K562 (cell line): ENCODE results near the gene WDCP. TPM values are rescaled to one million over a fixed set of nuclear protein-coding genes. Genes with fewer than 3 reads are reported as not detected.

Source experiments
- BDP1 ChIP-seq: IDR thresholded peaks from 3 replicates; pipeline ENCODE4 v1.6.1; 2011; ENCODE audit not compliant: insufficient read length, insufficient read depth
- BHLHE40 ChIP-seq: IDR thresholded peaks from 2 replicates; pipeline ENCODE4 v1.6.1; 2011; ENCODE audit warnings: low read length, improper control_type of control experiment
- CC2D1A ChIP-seq: fragments of 450-650 bp; IDR thresholded peaks from 2 replicates; pipeline ENCODE4 v1.6.1; 2017; ENCODE audit warnings: mild to moderate bottlenecking
- DMBX1 ChIP-seq: fragments of 250-450 bp; sonication (Bioruptor Pico); IDR thresholded peaks from 2 replicates; pipeline ENCODE4 v1.8.0; 2022; ENCODE audit warnings: inconsistent platforms, mild to moderate bottlenecking, moderate library complexity, borderline replicate concordance
- FIP1L1 ChIP-seq: fragments of 200-400 bp; formaldehyde crosslinking; IDR thresholded peaks from 2 replicates; pipeline ENCODE4 v1.6.1; 2018; ENCODE audit warnings: mild to moderate bottlenecking, low read depth, low read length; ENCODE audit not compliant: poor library complexity, severe bottlenecking
- FOSL1 ChIP-seq: fragments of 200-800 bp; sonication (Bioruptor generic); conservative IDR thresholded peaks from 2 replicates; pipeline ENCODE4 v1.6.1; 2016; ENCODE audit warnings: missing genetic modification characterization, missing compliant biosample characterization
- FOXO4 ChIP-seq: fragments of 450-650 bp; formaldehyde crosslinking; IDR thresholded peaks from 2 replicates; pipeline ENCODE4 v1.4.0; 2020; ENCODE audit warnings: mild to moderate bottlenecking, moderate library complexity
- GTF2F1 ChIP-seq: IDR thresholded peaks from 2 replicates; pipeline ENCODE4 v1.6.1; 2011; ENCODE audit warnings: low read depth, low read length, improper control_type of control experiment
- HBP1 ChIP-seq: fragments of 450-650 bp; formaldehyde crosslinking; IDR thresholded peaks from 2 replicates; pipeline ENCODE4 v1.4.0; 2022; ENCODE audit warnings: missing genetic modification characterization
- NR4A1 ChIP-seq, 2 experiments: fragments of 250-450 bp in 1 of 2; fragments of 450-650 bp in 1 of 2; sonication (Bioruptor Pico) in 1 of 2; IDR thresholded peaks; 2 replicates each; pipeline versions ENCODE4 v1.4.0 to v1.6.1; 2016 to 2020; ENCODE audit warnings: mild to moderate bottlenecking in 2 of 2, missing compliant biosample characterization in 1 of 2, missing genetic modification characterization in 1 of 2, moderate library complexity in 1 of 2
- OTX1 ChIP-seq: fragments of 450-650 bp; formaldehyde crosslinking; IDR thresholded peaks from 2 replicates; pipeline ENCODE4 v1.4.0; 2022; ENCODE audit warnings: mild to moderate bottlenecking
- PRDM10 ChIP-seq: fragments of 450-650 bp; IDR thresholded peaks from 2 replicates; pipeline ENCODE4 v1.6.1; 2018; ENCODE audit not compliant: partially characterized antibody
- SIRT6 ChIP-seq: IDR thresholded peaks from one replicate; pipeline ENCODE4 v1.6.1; 2012; ENCODE audit warnings: low read depth, mild to moderate bottlenecking, control low read depth, inconsistent platforms, low read length, moderate library complexity
- SRSF7 ChIP-seq: fragments of 200-400 bp; formaldehyde crosslinking; optimal IDR thresholded peaks from 2 replicates; pipeline ENCODE3; 2017; ENCODE audit warnings: mild to moderate bottlenecking, low read depth, low read length
- STAG1 ChIP-seq: sonication (generic); formaldehyde crosslinking; IDR thresholded peaks from 2 replicates; pipeline ENCODE4 v1.5.0; 2020; ENCODE audit warnings: missing genetic modification reagents, borderline replicate concordance
- SUPT5H ChIP-seq: fragments of 450-650 bp; IDR thresholded peaks from 2 replicates; pipeline ENCODE4 v1.6.1; 2016
- U2AF2 ChIP-seq: fragments of 200-400 bp; formaldehyde crosslinking; optimal IDR thresholded peaks from 2 replicates; pipeline ENCODE3; 2017; ENCODE audit warnings: low read depth, mild to moderate bottlenecking, low read length
- YBX1 ChIP-seq: fragments of 450-650 bp; IDR thresholded peaks from 2 replicates; pipeline ENCODE4 v1.7.1; 2016; ENCODE audit warnings: mild to moderate bottlenecking
- ZBTB26 ChIP-seq: fragments of 450-650 bp; formaldehyde crosslinking; IDR thresholded peaks from 2 replicates; pipeline ENCODE4 v1.4.0; 2022; ENCODE audit warnings: missing genetic modification characterization
- ZNF212 ChIP-seq: fragments of 450-650 bp; formaldehyde crosslinking; IDR thresholded peaks from 2 replicates; pipeline ENCODE4 v1.4.0; 2020; ENCODE audit warnings: mild to moderate bottlenecking
- ZNF57 ChIP-seq: fragments of 450-650 bp; formaldehyde crosslinking; IDR thresholded peaks from 2 replicates; pipeline ENCODE4 v1.4.0; 2020; ENCODE audit warnings: mild to moderate bottlenecking, moderate library complexity
- polyA plus RNA-seq, 8 experiments: library from polyadenylated mRNA; depleted of rRNA in 4 of 8; stranded (reverse) in 5 of 8; unstranded in 3 of 8; fragments of >200 nt; fragmentation: Nextera tagmentation in 2 of 8; fragmentation: Illumina TruSeq in 1 of 8; extraction: Ambion mirVana in 2 of 8; extraction: Trizol in 1 of 8; gene quantifications; 2 replicates each; pipeline versions ENCODE4 v1.2.1 to v1.2.3, GENCODE V29; 2011 to 2014; ENCODE audit warnings: inconsistent platforms in 1 of 8, missing spikeins in 1 of 8
- total RNA-seq, 7 experiments: library from RNA; depleted of rRNA in 6 of 7; stranded (reverse); fragments of >200 nt in 6 of 7; fragmentation: Illumina TruSeq in 2 of 7; extraction: Trizol in 2 of 7; gene quantifications; 2 replicates each; pipeline versions ENCODE4 v1.2.1 to v1.2.3, GENCODE V29; 2011 to 2021; ENCODE audit warnings: low replicate concordance in 1 of 7

Gene WDCP
- total and polyA plus RNA-seq, 9 of the 15 experiments (the other 6 are each of a cell fraction or from before 2014, with no cell fraction given) = 10.1 to 41.4 (median 21.8) TPM

- no peak for TF ChIP-seq ZNF57
- no peak for TF ChIP-seq FOSL1 (tag)
- TF ChIP-seq HBP1 (CRISPR knock-in tag) = peak; percentile 91
- no peak for TF ChIP-seq STAG1 (CRISPR knock-in tag)
- no peak for TF ChIP-seq SRSF7
- no peak for TF ChIP-seq BDP1
- no peak for TF ChIP-seq U2AF2
- TF ChIP-seq FIP1L1 = no peak
- peak; percentile 86; the same call in 1 of the 2 replicates for TF ChIP-seq ZBTB26 (CRISPR knock-in tag)
- TF ChIP-seq YBX1 = no peak
- TF ChIP-seq NR4A1 (CRISPR knock-in tag; IDR thresholded peaks at IDR 0.05) = no peak
- no peak for TF ChIP-seq NR4A1 (tag; IDR thresholded peaks at IDR 0.05)
- no peak for TF ChIP-seq SIRT6
- no peak for TF ChIP-seq ZNF212
- no peak for TF ChIP-seq FOXO4 (CRISPR knock-in tag)
- peak; percentile 97 for TF ChIP-seq SUPT5H
- TF ChIP-seq GTF2F1 = 0 out of 2 replicates have a peak, but pooled peaks have one; percentile 53
- 0 out of 2 replicates have a peak, but pooled peaks have one; percentile 38 for TF ChIP-seq CC2D1A
- TF ChIP-seq OTX1 (CRISPR knock-in tag) = peak; percentile 92
- TF ChIP-seq PRDM10 = peak; percentile 15
- no peak for TF ChIP-seq DMBX1 (CRISPR knock-in tag)
- TF ChIP-seq BHLHE40 = peak; percentile 55
Measured at GRCh38 chr2:24046930-24047702, at the start of gene WDCP (continued).
